Activated T-cell treated with anti-CD3 and anti-CD28 coated beads, Interleukin-2, amount 50 U/mL, for 48 hours (primary cell): ENCODE data around the gene SPO11.

Experiments
- DNase-seq, 2 experiments: peaks; one replicate each; pipeline ENCODE4 v3.0.0-alpha.2; 2020

SPO11 gene, protein sequence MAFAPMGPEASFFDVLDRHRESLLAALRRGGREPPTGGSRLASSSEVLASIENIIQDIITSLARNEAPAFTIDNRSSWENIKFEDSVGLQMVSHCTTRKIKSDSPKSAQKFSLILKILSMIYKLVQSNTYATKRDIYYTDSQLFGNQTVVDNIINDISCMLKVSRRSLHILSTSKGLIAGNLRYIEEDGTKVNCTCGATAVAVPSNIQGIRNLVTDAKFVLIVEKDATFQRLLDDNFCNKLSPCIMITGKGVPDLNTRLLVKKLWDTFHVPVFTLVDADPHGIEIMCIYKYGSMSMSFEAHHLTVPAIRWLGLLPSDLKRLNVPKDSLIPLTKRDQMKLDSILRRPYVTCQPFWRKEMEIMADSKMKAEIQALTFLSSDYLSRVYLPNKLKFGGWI

DNA sequence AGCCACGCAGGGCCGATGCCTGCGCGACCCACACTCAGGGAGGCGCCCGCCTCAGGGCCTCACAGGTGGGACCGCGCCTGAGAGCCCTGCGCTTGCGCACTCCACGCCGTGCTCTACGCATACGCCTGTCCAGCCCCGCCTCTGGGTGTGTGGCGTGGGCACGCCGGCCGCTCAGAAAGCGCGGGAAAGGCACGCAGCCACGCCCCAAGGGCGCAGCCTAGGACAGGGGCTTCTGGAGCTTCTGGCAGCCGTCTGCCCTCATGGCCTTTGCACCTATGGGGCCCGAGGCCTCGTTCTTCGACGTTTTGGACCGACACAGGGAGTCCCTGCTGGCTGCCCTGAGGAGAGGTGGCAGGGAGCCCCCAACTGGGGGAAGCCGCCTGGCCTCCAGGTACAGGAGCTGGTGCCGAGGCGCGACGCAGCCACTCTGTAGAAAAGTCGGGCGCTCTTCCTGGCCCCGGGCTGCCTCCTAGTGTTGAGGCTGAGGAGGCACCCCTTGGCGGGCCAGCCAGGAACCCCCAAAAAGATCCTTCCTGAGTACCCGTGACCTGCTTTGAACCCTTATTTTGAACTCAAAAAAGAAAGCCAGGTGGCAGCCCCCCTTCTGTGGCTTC is at the start of gene SPO11:
SPO11 (plus strand) TSS at position 196 of the 614 bp plus-strand sequence; CDS start at position 261, 65 bp downstream.
- DNase-seq: no peak

DNA sequence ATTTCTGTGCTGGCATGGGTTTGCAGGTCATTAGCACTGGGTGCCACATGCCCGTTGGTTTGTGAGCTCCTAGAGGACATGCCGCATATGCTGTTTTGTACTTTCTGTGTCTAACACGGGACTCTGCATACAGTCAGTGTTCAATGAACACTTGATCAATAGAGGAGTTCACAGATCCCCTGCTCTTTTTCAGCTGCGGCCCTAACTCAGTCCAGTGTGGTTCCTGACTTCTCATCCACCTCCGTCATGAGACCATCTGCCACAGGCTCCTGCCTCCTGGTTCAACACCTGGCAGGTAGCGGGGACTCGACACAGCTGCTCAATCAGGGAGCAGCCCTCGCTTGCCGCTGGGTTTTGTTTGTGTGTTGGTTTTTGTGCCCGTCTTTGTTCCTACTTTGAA is 49.4 kb upstream of the SPO11 start:
- no peak for DNase-seq

DNA sequence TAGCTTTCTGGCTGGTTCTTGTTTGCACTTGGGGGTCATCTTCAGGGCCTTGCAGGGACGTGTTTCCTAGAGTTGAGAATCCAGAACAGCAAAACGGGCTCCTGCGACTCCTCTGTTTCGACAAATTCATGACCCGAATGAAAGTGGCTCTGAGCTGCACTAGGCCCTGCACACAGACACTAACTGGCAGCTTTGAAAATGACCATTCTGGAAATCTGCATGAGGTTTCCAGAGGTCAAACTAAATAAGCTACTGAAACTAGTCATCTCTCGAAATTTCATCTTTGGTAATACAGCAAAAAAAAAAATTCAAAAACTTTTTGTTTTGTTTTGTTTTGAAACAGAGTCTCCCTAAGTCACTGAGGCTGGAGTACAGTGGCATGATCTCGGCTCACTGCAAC is 47.7 kb upstream of the SPO11 start:
- no peak for DNase-seq

DNA sequence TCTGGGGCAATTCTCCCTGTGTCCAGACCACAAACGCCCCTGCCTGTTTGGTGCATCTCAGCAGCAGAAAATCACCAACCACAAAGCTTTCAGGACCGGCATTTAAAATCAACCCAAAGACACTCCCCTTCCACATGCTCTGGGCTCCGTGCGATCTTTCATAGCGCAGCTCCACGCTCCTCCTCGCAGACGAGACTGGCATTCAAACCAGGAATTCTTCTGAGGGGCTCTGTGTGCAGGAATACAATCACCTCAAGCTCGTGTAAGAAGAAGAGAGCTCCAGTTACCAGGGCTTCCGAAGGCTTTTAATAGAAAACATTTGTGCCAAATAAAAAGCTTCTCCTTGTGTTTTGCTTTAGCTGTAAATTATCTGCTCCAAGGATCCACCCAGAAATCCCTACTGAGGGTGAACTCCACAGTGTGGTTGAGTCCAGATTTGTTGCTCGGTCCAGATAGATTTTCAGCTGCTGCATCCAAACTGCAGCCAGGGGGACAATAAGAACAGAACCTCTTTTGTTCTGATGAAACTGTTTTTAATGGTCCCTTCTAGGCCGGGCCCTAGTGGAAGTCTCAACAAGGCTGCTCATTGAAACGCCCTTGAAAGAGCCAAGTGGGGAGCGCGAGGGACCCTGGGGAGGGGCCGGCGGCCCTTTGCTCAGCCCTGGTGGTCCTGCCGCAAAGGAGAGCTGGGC is 46.8 kb upstream of the SPO11 start:
- DNase-seq: no peak

DNA sequence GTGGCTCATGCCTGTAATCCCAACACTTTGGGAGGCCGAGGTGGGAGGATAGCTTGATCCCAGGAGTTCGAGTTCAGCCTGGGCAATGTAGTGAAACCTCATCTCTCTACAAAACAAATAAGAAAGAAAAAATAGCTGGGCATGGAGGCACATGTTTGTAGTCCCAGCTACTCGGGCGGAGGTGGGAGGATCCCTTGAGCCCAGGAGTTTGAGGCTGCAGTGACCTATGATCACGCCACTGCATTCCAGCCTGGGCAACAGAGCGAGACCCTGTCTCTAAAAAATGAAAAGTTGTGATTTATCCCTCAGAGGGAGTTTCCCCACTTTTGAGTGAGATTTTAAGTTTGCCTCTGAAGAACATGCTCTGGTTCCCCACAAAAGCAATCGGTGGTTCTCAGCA is 45.7 kb upstream of the SPO11 start:
- no peak for DNase-seq

DNA sequence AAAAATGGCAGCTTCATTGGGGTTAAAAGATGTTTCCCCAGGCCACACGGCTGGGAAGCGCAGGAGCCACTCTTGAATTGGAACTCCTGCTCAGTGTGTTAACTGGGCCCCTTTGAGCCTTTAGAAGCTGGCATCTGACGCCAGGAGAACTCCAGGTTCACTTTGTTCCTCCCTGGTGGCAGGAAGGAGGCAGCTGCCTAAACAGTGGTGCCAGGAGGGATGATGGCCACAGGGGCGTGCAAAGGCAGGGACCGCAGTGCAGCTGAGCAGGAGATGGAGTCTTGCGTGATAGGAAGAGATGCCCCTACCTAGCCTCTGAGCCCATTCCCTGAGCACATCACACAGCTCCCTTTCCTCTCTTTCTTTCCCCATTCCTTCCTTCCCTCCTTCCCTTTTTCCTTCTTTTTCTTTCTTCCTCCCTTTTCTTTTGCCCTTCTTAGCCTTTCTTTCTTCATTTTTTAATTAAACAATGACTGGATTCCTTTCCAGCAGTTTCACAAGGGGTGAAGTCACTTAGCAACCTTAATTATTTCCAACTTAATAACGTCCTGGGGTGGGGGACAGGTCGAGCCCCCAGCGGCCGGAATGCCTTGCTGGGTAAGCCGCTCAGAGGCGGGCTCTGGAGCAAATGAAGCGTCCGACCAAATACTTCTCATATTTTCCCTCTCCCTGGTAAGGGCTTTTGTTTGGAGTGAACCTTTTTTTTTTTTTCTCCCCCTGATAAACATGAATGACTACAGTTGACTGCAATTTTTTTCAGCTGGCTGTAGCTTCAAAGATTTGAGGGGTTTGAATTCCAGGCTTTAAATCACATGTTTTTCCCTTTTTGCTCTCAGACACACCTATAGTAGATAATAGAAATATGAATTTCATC is 42.4 kb upstream of the SPO11 start:
- DNase-seq: no peak

DNA sequence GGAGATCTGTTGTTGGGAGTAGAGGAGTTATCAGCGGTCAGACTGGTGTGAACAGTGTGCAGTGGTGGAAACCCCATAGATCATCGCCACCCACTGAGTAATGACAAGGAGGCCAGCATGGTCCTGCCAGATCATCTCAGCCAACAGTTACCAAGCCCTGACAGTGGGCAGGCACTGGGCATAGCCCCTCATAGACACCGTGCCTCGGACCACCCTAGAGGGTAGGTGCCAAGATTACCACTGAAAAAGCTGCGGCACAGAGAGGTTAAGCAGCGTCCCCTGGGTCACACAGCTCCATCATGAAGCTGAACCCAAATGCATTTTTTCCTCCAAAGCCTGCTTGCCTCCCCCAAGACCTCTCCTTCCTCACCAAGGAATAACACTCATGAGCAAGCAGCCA is 41.7 kb upstream of the SPO11 start:
- no peak for DNase-seq

DNA sequence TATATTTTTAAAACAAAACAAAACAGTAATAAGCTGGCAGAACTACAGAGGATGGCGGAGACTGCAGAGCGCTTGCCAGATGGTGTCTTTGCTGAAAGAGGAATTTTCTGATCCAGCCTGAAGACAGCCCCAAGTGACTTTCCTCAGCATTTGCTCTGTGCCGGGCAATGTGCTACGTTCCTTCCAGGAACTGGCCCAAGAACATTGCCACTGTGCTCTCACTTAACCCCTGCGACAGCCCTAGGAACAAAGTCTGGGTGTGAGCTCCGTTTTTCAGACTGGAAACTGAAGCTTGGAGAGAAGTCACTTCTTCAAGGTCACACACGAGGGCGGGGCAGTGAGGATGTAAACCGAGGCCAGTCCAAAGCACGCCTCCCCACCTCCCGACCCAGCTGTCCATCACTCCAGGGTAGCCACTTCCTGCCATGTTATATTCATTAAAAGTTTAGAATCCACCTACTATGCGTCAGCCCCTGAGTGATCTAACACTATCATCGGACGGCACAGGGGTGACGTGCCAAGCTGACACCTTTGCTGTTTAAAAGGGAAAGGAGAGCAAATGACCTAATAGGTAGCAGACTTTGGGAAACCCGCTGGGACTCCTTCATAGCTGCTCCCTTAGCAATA is 40.8 kb upstream of the SPO11 start:
- DNase-seq: no peak

DNA sequence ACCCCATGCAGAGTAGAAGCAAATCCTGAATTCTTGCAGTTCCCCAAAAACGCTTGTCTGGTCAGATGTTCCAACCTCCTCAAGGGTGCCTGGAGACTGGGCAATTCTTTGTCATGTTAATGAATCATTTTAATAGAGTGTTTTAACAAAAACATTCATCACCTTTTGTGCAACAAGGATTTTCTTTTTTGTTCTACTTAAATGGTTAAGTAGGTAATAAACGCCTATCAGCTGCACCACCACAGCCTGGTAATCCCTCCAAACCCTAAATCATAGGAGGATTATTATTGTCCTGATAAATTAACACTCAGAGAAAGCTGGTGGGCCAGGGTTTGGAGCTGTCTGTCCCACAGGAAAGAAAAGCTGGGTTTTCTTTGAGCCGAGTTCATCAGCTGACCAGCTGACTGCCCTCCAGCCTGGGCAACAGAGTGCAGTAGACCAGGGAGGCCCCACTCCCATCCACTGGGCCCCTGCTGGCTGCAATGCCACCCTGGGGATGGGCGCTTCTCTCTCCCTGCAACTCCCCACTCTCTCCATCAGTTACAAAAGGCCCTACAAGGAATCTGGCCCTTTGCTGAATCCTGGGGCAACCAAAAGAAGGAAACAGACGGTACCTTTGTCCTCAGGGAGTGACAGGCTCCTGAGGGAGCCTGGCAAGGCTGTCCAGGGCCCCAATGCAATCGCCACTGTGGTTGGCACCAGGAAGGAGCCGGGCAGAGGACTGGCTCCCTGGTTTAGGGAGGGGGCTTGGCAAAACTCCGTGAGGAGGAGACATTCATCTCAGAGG is 40.0 kb upstream of the SPO11 start:
- no peak for DNase-seq

DNA sequence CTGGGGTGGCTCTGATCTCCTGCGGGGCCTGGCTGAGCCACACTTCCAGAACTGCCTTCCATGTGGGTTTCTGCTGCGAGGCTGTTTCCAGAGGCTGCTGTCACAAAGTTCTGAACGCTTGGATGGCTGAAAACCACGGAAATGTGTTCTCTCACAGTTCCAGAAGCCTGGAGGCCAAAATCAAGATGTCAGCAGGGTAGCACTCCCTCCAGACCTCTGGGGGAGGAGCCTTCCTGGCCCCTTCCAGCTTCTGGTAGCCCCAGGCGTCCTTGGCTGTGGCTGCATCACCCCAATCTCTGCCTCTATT is 39.5 kb upstream of the SPO11 start:
- no peak for DNase-seq

DNA sequence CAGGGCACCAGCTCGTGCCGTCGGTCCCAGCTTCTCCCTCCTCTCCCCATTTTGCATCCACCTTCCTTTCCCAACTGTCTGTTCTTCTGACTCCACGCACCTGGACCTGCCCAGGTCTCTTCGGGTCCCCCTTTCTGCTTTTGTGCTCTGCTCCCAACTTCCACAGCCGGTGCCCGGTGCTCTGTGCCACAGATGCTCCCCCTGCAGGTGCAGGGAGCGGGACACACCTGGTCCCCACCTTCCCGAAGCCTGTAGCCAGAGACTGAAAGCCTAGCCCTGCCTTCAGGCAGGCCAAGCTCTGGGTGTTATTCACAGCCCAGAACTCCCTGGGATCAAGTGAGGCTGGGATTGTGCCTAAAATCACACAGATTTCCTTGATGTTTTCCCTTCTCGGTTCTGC is 38.6 kb upstream of the SPO11 start:
- DNase-seq: no peak

DNA sequence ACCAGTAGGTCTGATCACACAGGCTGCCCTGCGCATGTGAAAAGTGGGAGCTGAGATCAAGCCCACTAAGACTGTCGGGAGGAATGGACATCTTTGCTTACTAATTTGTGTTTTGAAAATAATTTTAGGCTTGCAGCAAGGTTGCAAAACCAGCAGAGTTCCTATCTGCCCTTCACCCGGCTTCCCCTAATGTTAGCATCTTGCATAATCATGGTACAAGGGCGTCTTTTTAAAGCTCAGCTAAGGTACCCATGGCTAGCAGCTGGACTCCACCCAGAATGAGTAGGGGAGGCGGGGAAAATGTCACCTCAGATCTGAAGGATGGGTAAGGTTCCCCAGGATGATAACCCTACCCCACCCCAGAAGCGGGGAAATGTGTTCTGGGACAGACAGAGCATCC is 37.9 kb upstream of the SPO11 start:
- no peak for DNase-seq

DNA sequence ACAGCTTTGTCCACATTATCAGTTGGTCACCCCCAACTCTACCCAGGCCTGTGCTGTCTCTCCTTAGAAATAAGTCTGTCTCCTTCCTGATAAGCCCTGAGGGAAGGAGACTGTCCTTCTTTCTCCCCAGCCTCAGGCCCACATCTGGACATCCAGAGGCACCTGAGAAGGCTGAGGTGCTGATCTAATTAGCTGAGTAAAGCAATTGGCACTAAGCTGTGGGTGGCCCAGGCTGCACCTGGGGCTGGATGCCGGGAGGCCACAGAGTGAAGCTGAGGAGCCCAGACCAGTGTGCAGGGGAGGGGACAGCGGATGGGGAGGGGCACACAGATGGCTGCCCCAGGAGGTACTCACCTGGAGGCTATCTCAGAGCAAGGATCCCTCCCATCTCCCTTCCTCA is 37.0 kb upstream of the SPO11 start:
- DNase-seq: no peak

DNA sequence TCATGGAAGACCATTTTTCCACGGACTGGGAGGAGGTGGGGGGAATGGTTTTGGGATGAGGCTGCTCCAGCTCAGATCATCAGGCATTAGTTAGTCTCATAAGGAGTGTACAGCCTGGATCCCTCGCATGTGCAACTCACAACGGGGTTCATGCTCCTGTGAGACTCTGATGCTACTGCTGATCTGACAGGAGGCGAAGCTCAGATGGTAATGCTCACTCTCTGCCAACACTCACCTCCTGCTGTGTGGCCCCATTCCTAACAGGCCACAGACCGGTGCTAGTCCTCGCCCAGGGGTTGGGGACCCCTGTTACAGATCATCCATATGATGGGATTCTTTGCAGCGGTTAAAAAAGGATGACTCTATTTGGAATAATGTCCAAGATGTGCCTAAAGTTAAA is 35.6 kb upstream of the SPO11 start:
- no peak for DNase-seq

DNA sequence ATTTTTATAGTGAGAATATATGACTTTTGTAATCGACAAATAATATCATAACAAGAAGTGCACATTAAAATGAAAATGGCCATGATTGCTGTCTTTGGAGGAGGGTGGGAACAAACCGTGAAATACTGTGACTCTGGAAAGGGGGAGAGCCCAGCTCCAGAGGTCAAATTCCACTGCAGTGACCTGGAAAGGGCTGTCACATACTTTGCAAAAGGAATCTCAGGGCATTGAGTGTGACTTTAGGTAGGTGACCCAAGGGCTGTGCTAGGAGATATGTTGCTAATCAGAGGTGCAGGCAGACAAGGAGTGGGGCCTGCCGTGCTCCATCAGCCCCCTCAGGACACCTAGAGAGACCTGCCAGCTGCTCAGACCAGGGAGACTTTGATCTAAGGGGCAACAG is 35.1 kb upstream of the SPO11 start:
- no peak for DNase-seq

DNA sequence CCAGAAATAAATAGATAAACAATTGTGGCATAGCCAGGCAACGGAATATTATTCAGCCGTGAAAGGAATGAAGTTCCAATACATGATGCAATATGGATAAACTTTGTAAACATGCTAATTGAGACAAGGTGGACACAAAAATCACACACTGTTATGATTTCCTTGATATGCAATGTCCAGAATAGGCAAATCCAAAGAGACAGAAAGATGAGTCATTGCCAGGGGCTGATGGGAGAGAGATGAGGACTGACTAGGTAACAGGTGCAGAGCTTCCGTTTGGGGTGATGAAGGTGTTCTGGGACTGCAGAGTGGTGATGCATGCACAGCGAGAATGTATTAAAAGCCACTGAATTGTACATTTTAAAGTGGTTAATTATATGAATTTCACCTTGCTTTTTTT is 31.1 kb upstream of the SPO11 start:
- no peak for DNase-seq

DNA sequence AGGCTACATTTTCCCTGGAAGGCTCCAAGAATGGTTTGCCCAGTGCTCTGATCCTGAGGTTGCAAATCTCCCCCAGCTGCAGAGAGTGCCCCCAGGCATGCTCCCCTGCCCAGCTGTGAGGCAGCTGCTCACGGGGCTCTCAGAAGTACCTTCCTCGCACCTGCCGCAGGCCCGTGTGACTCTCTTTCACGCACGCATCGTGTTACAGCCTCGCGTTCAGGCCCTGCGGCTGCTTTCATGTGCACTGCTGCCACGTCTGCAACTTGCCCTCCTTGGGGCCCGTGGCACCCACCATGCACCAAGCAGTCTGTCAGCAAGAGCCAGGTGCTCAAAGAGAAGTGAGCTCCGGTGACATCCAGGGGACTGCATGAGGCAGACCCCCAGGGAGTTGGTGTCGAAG is 28.6 kb upstream of the SPO11 start:
- DNase-seq: no peak

DNA sequence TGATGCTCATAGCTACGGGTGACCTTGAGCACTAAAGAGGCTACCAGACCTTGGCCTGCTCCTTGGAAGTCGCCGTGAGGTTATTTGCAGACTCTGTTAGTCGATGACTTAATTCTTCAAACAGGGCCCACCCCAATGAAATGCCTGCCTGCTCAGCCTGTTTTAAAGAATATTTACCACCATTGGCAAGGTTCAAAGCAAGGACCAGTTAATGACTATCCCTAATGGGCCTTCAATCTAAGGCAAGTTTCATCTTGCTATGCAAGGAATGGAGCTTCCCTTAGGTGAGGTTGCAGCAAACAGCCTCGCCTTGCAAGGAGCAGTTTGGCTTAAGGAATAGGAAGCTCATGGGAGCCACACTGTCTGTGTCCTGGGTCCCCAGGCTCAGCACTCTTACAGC is 22.9 kb upstream of the SPO11 start:
- DNase-seq: no peak

DNA sequence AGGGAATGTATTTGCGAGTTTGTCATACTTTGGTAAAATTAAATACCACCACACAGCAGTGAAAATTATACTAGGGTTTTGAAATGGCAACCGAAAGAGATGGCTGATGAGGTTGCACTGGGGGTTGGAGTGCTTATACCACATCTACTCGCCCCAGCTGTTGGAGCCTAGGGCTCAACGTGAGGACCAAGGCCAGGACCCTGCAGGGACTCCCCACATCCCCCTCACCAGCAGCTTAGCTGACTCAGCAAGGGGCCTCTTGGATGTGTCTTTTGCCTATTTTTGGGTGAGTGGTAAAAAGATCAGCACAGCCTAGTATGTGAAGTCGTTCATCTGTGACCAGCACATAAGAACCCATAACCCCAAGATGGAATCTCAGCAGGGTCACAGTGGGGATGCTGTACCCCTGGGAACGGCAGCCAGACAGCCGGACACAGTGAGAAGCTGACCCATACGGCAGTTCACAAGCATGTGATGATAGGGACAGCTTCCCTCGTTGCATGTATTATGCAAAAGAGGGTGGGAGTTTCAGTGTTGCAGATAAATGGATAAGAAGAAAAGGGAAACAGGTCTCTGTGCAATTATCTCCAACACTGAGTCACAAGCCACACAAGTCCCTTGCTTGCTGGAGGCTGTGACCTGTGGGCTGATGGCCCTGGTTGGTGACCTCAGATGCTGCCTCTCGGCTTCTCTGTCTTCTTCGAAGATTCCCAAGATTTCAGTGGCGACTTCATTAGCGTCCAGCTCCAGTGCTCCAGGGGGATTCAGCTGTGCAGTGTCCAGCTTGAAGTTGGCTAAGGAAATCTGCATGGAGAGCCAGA is 20.9 kb upstream of the SPO11 start:
- DNase-seq: no peak

DNA sequence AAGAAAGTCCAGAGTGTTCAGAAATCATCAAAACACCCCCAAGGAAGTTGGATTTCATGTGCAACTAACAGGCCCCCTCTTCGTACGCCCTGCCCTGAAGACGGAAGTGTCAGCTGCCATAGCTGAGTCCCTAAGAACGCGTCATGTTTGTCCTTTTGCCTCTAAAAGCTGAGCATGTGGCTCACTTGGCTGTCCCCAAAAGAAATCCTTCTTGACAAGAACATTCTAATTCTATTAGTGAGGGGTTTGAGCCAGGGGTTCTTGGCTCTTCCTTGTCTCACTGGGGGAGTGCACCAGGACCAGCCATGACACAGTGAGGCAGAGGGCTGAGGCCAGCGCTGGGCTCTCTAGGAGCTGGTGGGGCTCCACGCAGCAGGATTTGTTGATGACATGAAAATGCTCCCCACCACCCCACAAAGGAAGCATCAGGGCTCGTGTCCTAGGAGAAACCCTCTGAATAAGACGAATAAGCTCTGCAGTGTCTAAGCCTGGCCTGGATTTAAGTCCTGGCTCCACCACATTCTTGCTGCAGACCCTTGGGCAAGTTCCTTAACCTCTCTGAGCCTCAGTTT is 20.0 kb upstream of the SPO11 start:
- no peak for DNase-seq
